Stimulated activated CD8-positive, alpha-beta memory T cell treated with anti-CD3 and anti-CD28 coated beads, Interleukin-12 subunit alpha, Interleukin-12 subunit beta, amount 100 ng/mL, for 1 hour (primary cell): ENCODE results near the gene PCSK5.
"Not testable (repeated sequence)": the region's sequence is repeated elsewhere in the genome, so short reads cannot be mapped to it uniquely, and the experiment has no call there.

Experiments
- DNase-seq: peaks from one replicate; pipeline ENCODE4 v3.0.0-alpha.2; 2020; ENCODE audit warnings: low read depth

PCSK5 gene

DNA sequence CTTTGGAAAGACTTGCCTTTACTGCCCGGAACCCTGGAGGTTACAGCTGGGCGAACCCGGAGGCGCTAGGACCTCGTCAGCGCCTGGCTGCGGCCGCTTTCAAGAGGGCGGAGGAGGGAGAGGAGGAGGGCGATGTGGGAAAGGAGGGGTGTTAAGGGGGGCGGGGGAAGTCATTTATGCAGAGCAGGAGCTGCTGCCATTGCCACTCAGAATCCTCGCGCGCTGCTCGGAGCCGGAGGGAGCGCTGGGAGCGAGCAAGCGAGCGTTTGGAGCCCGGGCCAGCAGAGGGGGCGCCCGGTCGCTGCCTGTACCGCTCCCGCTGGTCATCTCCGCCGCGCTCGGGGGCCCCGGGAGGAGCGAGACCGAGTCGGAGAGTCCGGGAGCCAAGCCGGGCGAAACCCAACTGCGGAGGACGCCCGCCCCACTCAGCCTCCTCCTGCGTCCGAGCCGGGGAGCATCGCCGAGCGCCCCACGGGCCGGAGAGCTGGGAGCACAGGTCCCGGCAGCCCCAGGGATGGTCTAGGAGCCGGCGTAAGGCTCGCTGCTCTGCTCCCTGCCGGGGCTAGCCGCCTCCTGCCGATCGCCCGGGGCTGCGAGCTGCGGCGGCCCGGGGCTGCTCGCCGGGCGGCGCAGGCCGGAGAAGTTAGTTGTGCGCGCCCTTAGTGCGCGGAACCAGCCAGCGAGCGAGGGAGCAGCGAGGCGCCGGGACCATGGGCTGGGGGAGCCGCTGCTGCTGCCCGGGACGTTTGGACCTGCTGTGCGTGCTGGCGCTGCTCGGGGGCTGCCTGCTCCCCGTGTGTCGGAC, at the start of gene PCSK5:
Gene PCSK5 (plus strand): TSS at position 202 of the 805 bp plus-strand sequence. CDS start 509 bp downstream, at position 711.
- peak; percentile 64 for DNase-seq

DNA sequence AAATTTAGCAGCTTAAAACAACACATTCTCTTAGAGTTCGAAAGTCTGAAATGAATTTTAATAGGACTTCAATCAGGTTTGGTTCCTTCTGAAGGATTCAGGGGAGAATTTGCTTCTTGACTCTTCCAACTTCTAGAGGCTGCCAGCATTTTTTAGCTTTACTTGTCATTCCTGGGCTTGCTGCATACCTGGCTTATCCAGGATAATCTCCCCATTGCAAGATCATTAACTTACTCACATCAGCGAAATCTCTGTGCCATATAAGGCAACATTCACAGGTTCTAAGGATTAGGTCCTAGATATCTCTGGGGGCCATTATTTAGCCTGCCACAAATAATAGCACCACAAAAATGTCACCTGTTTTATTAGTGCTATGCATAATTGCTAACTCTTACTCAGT, 46.2 kb upstream of the PCSK5 start:
- no peak for DNase-seq

DNA sequence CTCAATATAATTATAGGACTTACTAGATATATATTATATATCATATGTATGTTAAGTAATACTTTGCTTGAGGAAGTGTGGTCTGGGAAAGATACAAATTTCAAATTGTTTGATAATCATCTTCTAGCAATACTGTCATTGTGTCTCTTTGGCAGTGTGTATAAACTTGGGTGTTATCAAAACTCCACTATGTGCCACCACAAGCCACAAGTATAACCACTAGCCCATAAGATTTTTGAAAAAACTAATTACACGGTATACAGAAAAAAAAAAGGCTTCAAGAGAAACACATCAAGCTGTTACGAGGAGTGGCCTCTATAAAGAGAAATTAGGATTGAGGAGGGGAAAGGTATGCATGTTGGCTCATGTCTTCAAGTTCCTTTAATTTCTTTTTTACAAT, 44.7 kb upstream of the PCSK5 start:
- no peak for DNase-seq

DNA sequence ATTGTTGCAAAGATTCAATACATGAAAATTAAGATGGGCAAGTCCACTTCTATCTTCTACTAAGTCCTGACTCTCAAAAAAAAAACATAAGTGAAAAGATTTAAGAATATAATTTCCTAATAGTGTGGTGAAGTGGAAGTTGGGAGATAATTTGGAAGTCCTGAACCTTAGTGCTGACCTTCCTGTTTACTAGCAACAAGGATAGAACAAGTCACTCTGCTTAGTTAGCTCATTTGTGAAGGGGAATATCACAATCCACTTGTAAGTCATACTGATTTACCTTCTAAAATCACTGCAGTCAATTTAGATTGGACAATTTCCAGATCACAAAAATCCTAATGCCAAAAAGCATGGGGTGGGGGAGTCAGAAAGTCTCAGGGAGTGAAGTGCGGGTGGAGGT, 43.4 kb upstream of the PCSK5 start:
- no peak for DNase-seq

DNA sequence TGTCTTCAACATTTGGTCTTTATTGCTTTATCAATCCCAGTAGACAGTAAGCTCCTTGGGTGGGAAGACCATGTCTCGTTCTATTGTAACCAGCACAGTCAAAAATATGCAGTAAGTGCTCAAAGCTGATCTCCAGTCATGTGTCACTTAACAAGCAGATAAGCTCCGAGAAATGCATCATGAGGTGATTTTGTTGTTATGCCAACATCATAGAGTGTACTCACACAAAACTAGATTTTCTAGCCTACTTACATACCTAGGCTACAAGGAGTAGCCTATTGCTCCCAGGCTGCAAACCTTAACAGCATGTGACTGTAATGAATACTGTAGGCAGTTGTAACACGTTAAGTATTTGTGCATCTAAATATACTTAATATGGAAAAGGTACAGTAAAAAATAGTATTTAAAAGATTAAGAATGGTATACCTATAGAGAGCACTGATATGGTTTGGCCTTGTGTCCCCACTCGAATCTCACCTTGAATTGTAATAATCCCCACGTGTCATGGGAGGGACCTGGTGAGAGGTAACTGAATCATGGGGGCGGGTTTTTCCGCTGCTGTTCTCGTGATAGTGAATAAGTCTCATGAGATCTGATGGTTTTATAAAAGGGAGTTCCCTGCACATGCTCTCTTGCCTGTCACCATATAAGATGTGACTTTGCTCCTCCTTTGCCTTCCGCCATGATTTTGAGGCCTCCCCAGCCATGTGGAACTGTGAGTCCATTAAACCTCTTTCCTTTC, 39.8 kb upstream of the PCSK5 start:
- DNase-seq: no peak

DNA sequence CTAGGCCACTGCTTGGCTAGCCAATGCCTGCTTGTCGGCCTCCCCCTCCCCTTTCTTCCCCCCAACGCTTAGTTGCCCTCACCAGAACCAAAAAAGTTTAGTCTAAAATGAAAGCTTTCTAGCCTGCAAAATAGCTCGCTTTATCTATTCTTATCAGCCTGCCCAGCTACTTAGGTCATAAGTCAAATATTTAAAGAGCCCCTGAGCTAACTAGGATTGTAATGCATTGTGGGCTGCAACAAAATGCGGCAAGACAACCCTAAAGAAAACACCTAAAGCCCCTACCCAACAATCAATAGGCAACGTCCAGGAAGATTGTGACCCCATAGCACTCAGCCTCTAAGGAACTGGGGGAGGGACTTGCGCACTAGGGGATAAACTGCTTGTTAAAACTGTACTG, 38.6 kb upstream of the PCSK5 start:
- no peak for DNase-seq

DNA sequence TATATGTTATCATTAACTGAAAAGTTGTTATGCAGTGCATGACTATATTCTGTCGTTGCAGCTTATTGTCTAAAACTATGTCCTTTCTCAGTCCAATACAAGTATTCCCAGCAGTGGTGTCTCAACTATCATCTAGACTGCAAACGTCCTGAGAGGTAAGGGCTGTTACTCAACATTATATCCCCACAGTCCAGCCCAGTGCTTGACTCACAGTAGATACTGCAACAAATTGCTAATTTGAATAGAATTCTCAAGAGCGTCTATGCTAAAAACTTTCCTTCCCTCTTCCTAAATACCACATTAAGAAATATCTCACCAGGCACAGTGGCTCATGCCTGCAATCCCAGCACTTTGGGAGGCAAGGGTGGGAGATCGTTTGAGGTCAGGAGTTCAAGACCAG, 37.7 kb upstream of the PCSK5 start:
- no peak for DNase-seq

DNA sequence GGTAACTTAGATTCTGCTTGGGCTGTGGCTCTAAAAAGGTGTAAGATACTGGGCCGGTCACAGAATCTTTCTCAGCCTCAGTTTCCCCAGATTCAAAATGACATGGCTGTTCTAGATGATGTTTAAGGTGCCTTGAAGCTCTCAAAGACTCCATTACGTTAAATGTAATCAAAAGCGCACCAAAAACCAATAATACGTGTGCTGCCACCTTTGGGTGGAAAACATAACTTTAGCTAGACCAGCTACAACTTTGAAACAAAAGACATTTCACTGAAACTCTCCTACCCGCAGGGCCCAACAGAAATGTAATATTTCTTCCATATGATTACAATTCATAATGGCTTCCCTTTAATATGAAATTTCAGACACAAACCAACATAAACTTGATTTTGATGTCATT, 35.0 kb upstream of the PCSK5 start:
- no peak for DNase-seq

DNA sequence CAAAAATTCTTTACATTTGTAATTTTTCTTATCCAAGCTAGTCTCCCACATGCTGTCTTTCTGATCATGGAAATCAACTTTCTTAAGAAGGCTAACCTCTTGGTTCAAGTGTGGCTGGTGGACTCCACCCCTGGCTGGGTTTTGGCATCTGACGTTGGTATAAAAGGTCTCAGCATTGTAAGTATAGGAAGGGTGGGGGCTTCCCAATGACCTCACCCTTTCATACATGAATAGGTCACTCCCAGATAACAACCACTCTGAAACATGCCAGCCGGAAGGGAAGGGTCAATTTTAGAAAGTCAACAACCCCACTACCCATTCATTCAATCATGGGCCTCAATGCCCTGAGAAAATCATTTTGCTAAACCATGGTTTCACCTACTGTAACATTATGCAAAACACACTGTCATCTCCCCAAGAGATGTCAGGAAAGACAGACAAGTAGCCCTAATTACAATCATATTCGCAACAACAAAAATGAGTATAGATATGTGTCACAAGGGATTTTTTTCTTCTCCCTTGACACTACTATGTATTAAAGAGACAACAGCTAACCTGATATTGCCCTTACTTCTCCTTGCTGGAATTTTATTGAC, 31.9 kb upstream of the PCSK5 start:
- DNase-seq: no peak

DNA sequence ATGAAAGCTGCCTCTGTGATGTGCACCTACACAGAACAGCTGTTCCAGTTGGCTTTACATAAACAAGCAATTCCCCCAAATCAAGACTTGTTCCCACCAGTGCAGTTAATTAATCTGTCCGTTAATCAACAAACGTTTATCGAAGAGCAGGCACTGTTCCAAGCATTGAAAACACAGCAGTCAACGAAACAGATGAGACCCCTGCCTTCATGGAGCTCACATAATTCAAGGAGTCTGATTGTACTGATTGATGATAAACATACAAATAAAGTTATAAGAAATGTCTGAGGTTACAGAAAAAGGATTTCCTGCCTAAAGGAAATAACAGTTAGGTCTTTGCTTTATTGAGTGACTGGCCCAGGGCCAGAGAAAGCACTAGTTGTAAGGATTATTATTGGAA, 26.2 kb upstream of the PCSK5 start:
- DNase-seq: no peak

DNA sequence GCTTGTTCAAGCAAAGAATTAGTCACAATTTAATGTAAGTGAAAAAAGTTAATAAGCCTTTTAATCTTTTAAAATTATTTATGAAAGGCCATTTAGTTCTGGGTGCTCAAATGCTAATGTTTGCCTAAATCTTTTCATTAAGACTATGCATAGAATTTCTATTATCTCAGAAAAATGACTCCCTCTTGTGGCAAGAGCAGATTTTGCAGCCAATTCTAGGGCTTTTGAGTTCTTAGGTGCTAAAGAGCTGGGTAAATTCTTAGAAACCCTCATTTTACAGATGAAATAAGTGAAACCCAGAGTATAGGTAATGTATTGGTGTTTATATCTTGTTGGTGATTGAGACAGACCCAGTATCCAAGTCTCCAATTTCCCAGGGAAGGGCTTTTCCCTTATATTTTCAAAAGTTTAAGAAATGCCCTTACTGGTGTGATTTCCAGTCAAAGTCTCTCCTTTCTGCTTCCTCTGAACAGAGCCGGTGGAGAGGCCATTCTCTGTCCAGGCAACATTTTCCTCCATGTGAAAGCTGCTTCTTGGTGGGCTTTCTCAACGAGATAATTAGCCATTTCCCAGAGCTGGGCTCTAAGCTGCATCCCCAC, 24.1 kb upstream of the PCSK5 start:
- DNase-seq: no peak

DNA sequence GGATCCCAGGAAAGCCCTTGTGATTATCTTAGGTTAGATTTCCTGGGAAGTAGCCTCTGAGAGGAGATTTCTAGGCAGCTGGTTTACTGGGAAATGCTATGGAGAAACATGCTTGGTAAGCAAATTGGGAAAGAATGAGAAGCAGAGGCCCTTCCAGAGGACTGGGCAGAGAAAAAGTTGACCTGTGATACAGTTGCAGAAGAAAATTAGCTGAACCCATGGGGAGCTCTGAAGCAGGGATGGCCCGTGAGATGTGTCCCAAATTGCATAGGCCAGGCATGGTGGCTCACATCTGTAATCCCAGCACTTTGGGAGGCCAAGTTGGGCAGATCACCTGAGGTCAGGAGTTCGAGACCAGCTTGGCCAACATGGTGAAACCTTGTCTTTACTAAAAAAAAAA, 21.9 kb upstream of the PCSK5 start:
- DNase-seq: not testable (repeated sequence)

DNA sequence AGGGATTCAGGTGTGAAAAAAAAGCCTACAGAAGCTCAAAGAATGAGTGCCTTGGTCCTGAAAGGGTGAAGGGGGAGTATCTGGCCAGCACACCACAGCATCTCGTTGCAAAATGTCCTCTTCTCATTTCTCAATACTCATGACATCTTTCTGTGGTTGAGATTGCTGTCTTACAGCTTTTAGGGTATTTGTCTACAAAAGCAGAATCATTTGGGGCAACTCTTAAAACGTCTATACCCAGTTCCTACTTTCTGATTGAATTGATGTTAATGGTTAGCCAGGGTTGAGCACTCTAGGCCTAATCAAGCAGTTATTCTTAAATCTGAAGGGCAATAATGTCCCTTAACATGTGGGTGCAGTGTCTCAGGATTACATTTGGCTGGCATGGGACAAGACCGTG, 21.2 kb upstream of the PCSK5 start:
- no peak for DNase-seq

DNA sequence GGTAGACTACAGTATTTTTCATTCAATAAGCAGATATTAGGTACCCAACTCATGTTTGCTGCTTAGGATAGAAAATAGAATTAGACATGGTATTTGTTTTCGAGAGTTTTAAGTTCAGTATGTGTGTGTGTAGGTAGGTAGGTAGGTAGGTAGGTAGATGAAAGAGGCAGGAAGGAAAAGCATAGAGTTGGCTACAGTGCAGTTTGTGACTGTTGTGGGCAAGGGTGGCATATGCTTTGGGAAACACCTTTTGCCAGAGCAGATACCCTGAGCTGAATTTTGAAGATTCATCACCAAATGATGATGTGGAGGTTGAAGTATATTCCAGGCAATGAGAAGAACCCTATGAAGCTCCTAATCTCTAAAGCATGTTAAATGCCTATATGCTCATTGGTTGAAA, 20.0 kb upstream of the PCSK5 start:
- no peak for DNase-seq

DNA sequence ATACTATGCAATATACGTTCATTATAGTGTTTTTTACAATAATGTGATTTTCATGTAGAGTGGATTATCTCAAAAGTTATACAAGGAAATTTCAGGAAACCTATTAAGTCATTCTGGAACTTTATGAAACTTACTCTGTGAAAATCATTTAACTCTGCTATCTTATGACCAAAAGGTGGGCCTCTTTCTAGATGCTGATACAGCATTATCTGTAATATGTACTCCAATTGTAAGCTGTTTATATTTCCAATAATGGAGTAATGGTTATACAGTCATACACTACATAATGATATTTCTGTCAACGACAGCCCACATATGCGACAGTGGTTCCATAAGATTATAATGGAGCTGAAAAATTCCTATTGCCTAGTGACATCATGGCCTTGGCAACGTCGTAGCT, 18.8 kb upstream of the PCSK5 start:
- DNase-seq: no peak

DNA sequence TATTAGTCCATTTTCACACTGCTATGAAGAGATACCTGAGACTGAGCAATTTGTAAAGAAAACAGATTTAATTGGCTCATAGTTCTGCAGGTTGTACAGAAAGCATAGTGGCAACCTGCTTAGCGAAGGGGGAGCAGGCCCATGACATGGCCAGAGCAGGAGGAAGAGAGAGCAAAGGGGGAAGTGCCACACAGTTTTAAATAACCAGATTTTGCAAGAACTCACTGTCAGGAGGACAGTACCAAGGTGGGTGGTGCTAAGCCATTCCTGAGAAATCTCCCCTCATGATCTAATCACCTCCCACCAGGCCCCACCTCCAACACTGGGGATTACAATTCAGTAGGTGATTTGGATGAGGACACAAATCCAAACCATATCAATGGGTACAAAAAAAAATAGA, 16.8 kb upstream of the PCSK5 start:
- no peak for DNase-seq

DNA sequence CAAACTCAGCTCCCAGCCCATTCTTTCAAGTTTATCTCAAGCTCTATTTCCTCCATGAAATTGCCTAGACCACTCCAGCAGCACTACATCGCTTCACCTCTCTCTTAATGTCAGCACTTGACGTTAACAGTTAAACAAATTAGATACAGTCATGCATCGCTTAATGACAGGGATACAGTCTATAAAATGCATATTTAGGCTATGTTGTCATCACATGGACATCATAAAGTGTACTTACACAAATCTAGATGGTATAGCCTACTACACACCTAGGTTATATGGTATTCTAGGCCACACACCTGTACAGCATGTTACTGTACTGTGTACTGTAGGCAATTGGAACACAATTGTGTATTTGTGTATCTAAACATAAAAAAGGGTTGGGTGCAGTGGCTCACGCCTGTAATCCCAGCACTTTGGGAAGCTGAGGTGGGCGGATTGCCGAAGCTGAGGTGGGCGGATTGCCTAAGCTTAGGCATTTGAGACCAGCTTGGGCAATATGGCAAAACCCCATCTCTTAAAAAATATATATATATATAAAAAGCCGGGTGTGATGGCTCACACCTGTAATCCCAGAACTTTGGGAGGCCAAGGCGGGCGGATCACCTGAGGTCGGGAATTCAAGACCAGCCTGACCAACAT, 13.4 kb upstream of the PCSK5 start:
- DNase-seq: no peak

DNA sequence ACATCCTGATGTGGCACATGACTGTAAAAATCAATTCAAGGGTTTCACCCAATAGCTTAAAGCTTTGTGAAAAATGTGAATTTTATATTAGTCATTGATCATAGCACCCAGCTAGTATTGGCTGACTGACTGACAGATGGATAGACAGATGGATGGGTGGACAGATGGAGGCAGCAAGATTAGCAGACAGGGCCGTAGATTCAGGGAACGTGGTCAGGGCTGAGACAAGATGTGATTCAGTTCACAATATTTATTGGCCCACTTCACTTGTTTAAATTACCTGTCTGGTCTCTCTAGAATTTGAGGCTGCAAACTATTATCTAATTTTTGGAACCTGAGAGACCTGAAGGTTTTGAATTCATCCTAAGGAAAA, 12.0 kb upstream of the PCSK5 start:
- no peak for DNase-seq

DNA sequence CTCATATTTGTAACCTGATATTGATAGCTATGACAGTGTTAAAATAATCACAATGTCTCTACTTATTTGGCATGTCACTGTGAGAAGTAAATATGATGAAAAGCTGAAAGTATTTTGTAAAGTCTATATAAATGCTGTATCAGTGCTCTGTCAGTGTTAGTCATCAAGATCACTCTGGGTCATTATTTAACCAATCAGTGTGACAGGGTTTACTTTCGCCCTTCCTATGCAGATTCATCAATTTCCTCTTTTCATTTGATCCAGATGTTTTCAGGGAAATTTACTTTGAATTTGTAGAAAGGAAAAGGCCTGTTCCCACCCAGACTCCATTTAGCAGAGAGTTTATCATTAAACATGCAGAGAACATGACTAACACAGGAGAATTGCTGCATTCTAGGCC, 9.9 kb upstream of the PCSK5 start:
- DNase-seq: no peak

DNA sequence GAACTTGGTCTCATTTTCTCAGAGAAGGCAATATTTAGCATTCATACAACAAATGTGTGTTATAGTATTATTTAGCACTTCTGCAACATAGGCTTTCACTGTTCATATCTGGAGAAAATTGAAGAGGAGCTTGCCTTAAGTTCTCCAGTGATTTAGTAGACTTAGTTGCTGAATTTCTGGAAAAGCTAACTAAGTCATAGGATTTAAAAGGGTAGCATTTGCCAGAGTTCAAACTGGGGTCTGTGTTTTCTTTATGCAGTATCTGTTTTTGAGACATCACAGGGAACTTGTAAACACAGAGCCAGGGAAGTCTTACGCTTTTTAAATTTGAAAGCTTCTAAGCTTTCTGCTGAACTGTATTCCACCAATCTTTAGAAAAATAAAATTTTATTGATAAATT, 8.7 kb upstream of the PCSK5 start:
- no peak for DNase-seq

DNA sequence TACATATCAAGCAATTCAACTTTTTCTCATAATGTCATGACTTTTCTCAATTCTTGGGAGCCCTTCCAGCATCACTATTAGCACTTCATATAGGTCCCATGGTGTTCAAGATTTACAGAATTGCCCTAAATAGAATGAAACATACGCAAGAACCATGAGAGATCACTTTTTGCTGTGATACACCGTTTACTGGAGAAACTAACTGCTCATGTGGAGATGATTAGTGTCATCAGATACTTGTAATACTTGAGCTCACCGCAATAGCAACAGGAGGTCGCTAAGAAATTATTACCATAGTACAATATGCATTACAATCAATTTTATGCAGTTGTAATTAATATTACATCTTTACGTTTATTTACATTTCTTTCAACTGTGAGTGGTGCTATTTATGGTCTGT, 4.8 kb upstream of the PCSK5 start:
- DNase-seq: no peak

DNA sequence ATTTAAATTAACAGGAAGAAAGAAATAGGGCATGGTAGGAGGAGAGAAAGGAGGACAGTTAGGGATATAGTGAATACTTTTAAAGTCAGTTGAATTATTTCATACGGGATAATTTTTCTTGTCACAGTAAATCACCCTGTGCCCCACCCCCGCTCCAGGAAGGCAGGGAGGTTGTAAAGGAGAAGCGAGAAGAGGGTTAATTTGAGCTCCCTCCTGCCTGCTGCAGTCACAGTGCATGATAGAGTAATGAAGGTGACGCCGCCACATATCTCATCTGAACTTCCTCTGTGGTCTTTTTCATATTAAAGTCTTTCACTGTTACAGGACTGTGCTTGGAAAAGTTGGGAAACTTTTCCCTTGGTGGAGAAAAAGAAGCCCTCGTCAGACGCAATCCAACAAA, 896 bp upstream of the PCSK5 start:
- DNase-seq: no peak
